ENCODE results near the gene RGS12.

The RGS12 gene

GRCh38 chr4:3321295-3321889 lies 28.6 kb downstream of the RGS12 start:
- Histone ChIP-seq H3K4me3 (ENCODE audit: insufficient read depth, low read length, poor library complexity, severe bottlenecking) (no peak overlapping the region), H3F3A (ENCODE audit: insufficient read depth) (no peaks in the 10 kb centered on the region), H3K4me2 (ENCODE audit: low read depth, low read length, poor library complexity, severe bottlenecking) (no peak overlapping the region), H3K9me3 (ENCODE audit: insufficient read depth, low read length) (no peaks in the 10 kb centered on the region), H3K9me2 (replicated peaks; ENCODE audit: insufficient read depth, low read length) (no peaks in the 10 kb centered on the region), H2AFZ (ENCODE audit: low read depth, low read length, severe bottlenecking) (no peak overlapping the region), H4K20me1 (ENCODE audit: low read depth, low read length) (no peaks in the 10 kb centered on the region), H3K27me3 (ENCODE audit: low read length) (no peaks in the 10 kb centered on the region), H3K27ac (ENCODE audit: low read depth, low read length) (no peak overlapping the region), H3K9ac (ENCODE audit: low read length) (no peak overlapping the region), H3K79me2 (ENCODE audit: insufficient read depth, low read length) (no peaks in the 10 kb centered on the region), H3K36me3 (ENCODE audit: low read length) (no peaks in the 10 kb centered on the region)
- TF ChIP-seq CTCF (IDR thresholded peaks at IDR 0.05; ENCODE audit: insufficient read depth, low read length, poor library complexity, severe bottlenecking) (no peak), EZH2phosphoT487 (conservative IDR thresholded peaks at IDR 0.05; ENCODE audit: low read length) (no peak)

- no peak overlapping the region for H3K27ac ChIP-seq (ENCODE audit: low read depth, low read length)
- H3K36me3 ChIP-seq (ENCODE audit: low read length), result no peaks in the 10 kb centered on the region
- H3F3A ChIP-seq (ENCODE audit: insufficient read depth), result no peaks in the 10 kb centered on the region
- no peaks in the 10 kb centered on the region for H3K9me2 ChIP-seq (replicated peaks; ENCODE audit: insufficient read depth, low read length)
- no peaks in the 10 kb centered on the region for H3K79me2 ChIP-seq (ENCODE audit: insufficient read depth, low read length)
- H4K20me1 ChIP-seq (ENCODE audit: low read depth, low read length), result no peaks in the 10 kb centered on the region
- TF ChIP-seq CTCF (IDR thresholded peaks at IDR 0.05; ENCODE audit: insufficient read depth, low read length, poor library complexity, severe bottlenecking), result no peak
- no peak for TF ChIP-seq EZH2phosphoT487 (conservative IDR thresholded peaks at IDR 0.05; ENCODE audit: low read length)
- H3K9ac ChIP-seq (ENCODE audit: low read length), result no peak overlapping the region
- H3K4me2 ChIP-seq (ENCODE audit: low read depth, low read length, poor library complexity, severe bottlenecking), result no peak overlapping the region
- H3K27me3 ChIP-seq (ENCODE audit: low read length), result no peaks in the 10 kb centered on the region
- H2AFZ ChIP-seq (ENCODE audit: low read depth, low read length, severe bottlenecking), result no peak overlapping the region
- no peaks in the 10 kb centered on the region for H3K9me3 ChIP-seq (ENCODE audit: insufficient read depth, low read length)
- H3K4me3 ChIP-seq (ENCODE audit: insufficient read depth, low read length, poor library complexity, severe bottlenecking), result no peak overlapping the region
Observed at GRCh38 chr4:3322059-3322550, 29.3 kb downstream of the RGS12 start.

- H3K27me3 ChIP-seq (ENCODE audit: low read length), result no peaks in the 10 kb centered on the region
- no peaks in the 10 kb centered on the region for H3F3A ChIP-seq (ENCODE audit: insufficient read depth)
- no peak overlapping the region for H3K4me3 ChIP-seq (ENCODE audit: insufficient read depth, low read length, poor library complexity, severe bottlenecking)
- H3K9me3 ChIP-seq (ENCODE audit: insufficient read depth, low read length), result no peaks in the 10 kb centered on the region
- no peaks in the 10 kb centered on the region for H4K20me1 ChIP-seq (ENCODE audit: low read depth, low read length)
- H2AFZ ChIP-seq (ENCODE audit: low read depth, low read length, severe bottlenecking), result no peak overlapping the region
- TF ChIP-seq CTCF (IDR thresholded peaks at IDR 0.05; ENCODE audit: insufficient read depth, low read length, poor library complexity, severe bottlenecking) (no peak), EZH2phosphoT487 (conservative IDR thresholded peaks at IDR 0.05; ENCODE audit: low read length) (no peak)
- H3K36me3 ChIP-seq (ENCODE audit: low read length), result no peaks in the 10 kb centered on the region
- H3K9me2 ChIP-seq (replicated peaks; ENCODE audit: insufficient read depth, low read length), result no peaks in the 10 kb centered on the region
- H3K79me2 ChIP-seq (ENCODE audit: insufficient read depth, low read length), result no peaks in the 10 kb centered on the region
- H3K27ac ChIP-seq (ENCODE audit: low read depth, low read length), result no peak overlapping the region
- H3K4me2 ChIP-seq (ENCODE audit: low read depth, low read length, poor library complexity, severe bottlenecking), result no peak overlapping the region
- H3K9ac ChIP-seq (ENCODE audit: low read length), result no peak overlapping the region
Observed at GRCh38 chr4:3323071-3323481, 30.3 kb downstream of the RGS12 start.
